Measurements from ENCODE around the gene NUP133. TPM values are rescaled to one million over a fixed set of nuclear protein-coding genes. Genes with fewer than 3 reads are reported as not detected.

NUP133 gene
- total and polyA plus RNA-seq, 2 donors (not counting 3 experiments of a cell fraction or from before 2014, with no cell fraction given) = 13.4 to 43.2 TPM

- Histone ChIP-seq H2AFZ (ENCODE audit: low read depth, low read length) (no peak overlapping the region), H3K9me1 (replicated peaks; ENCODE audit: control insufficient read depth, extremely low read depth, insufficient read depth, low read length) (no peaks in the 10 kb centered on the region), H3K4me3 (replicated peaks in 1 of 3; ENCODE audit: insufficient read depth in 1 of 3, low read depth in 1 of 3, low read length in 3 of 3) (no peak overlapping the region), H3K9me3 (replicated peaks; ENCODE audit: control insufficient read depth, insufficient read depth, low read length) (no peaks in the 10 kb centered on the region), H3K79me2 (ENCODE audit: control insufficient read depth, insufficient read depth, low read length) (no peaks in the 10 kb centered on the region), H3K4me2 (ENCODE audit: insufficient read depth, low read length) (no peak overlapping the region), H3K36me3 (ENCODE audit: control insufficient read depth in 2 of 2, extremely low read depth in 1 of 2, insufficient read depth in 2 of 2, low read length in 2 of 2) (peaks cover 9 to 10% of the 10 kb centered on the region in 2 experiments), H3K9ac (replicated peaks; ENCODE audit: extremely low read depth, insufficient read depth, low read length) (no peak overlapping the region), H3K27me3 (ENCODE audit: control insufficient read depth in 2 of 2, insufficient read depth in 2 of 2, low read length in 2 of 2) (no peaks in the 10 kb centered on the region), H3K4me1 (ENCODE audit: control insufficient read depth, extremely low read depth, insufficient read depth, low read length) (no peaks in the 10 kb centered on the region), H3K27ac (ENCODE audit: insufficient read depth, low read depth, low read length) (no peak overlapping the region), H4K20me1 (replicated peaks; ENCODE audit: control insufficient read depth, extremely low read depth, insufficient read depth, low read length) (no peaks in the 10 kb centered on the region)
- FAIRE-seq (no peak), DNase-seq (ENCODE audit: low read depth, low spot score) (no peak)
- ChIA-PET CTCF (interaction anchor here (0.9 kb wide), 2 partner anchors 44 to 679 kb away, joined by 3 read pairs; no protein-coding TSS in a partner anchor), POLR2A (no interaction called here)
- BruUV-seq (replicated peaks) = no TSS peak
- intact Hi-C loops (cut with micrococcal nuclease) (no loop called here), dilution Hi-C loops (cut with MboI; ENCODE audit: extremely low pct_ligation_motif_present, low sequenced_read_pairs) (no loop called here)
- no peak for TF ChIP-seq JUN (IDR thresholded peaks at IDR 0.05; ENCODE audit: borderline replicate concordance, insufficient read depth, insufficient read length, low read depth)
- TF ChIP-seq POLR2AphosphoS5 (IDR thresholded peaks at IDR 0.05; ENCODE audit: insufficient read depth, low read depth, low read length) = no peak
- no peak for TF ChIP-seq FOS (IDR thresholded peaks at IDR 0.05; ENCODE audit: borderline replicate concordance, insufficient read depth, low read length)
- TF ChIP-seq MYC (IDR thresholded peaks at IDR 0.05; ENCODE audit: low read depth, low read length) = no peak
- TF ChIP-seq POLR2A (IDR thresholded peaks at IDR 0.05; ENCODE audit: low read depth, low read length) = no peak
- TF ChIP-seq GATA2 (IDR thresholded peaks at IDR 0.05; ENCODE audit: insufficient read depth, insufficient read length, low read depth, low read length) = no peak
- TF ChIP-seq MAX (IDR thresholded peaks at IDR 0.05; ENCODE audit: insufficient read depth, insufficient read length) = no peak
- no peak for TF ChIP-seq CTCF (IDR thresholded peaks at IDR 0.05; ENCODE audit: extremely low read depth in 1 of 2, insufficient read depth in 1 of 2, low read depth in 1 of 2, low read length in 2 of 2)
- no peak for TF ChIP-seq EZH2 (IDR thresholded peaks at IDR 0.05; ENCODE audit: borderline replicate concordance, low read depth, low read length, severe bottlenecking)
Measured at GRCh38 chr1:229535230-229535629, 27.1 kb upstream of the NUP133 start.

Measured in endothelial cell of umbilical vein (primary cell).